Calu3 (cell line): Measurements from ENCODE around the gene MTERF4. TPM values are rescaled to one million over a fixed set of nuclear protein-coding genes. Genes with fewer than 3 reads are reported as not detected.

Experiments
- BruUV-seq: library from RNA; stranded (reverse); fragments of 400-500 nt; replicated peaks from 2 replicates; lab custom pipeline; 2021; lab: Mats Ljungman, UMichigan
- CTCF ChIA-PET: fragments of 300-600 bp; sonication (Branson Sonifier 250); formaldehyde crosslinking; loops from one replicate; lab custom pipeline; 2022; ENCODE audit warnings: antibody characterized with exemption; lab: Charles Lee
- DNase-seq: peaks from one replicate; pipeline ENCODE4 v3.0.0; 2022
- H3K27ac Mint-ChIP-seq: one replicate; pipeline ENCODE4 v1.8.0; 2022; ENCODE audit warnings: mixed read lengths; ENCODE audit not compliant: unreplicated experiment
- H3K27me3 Mint-ChIP-seq: one replicate; pipeline ENCODE4 v1.8.0; 2022; ENCODE audit warnings: mixed read lengths; ENCODE audit not compliant: unreplicated experiment
- H3K36me3 Mint-ChIP-seq: one replicate; pipeline ENCODE4 v1.8.0; 2022; ENCODE audit warnings: mild to moderate bottlenecking, moderate library complexity, mixed read lengths; ENCODE audit not compliant: insufficient read depth, unreplicated experiment
- H3K4me1 Mint-ChIP-seq: one replicate; pipeline ENCODE4 v1.8.0; 2022; ENCODE audit warnings: mild to moderate bottlenecking, low read depth, mixed read lengths; ENCODE audit not compliant: unreplicated experiment
- H3K4me3 Mint-ChIP-seq: one replicate; pipeline ENCODE4 v1.8.0; 2022; ENCODE audit warnings: mild to moderate bottlenecking, low read depth, moderate library complexity, mixed read lengths; ENCODE audit not compliant: unreplicated experiment
- H3K9me3 Mint-ChIP-seq: one replicate; pipeline ENCODE4 v1.8.0; 2022; ENCODE audit warnings: low read depth, mixed read lengths; ENCODE audit not compliant: unreplicated experiment
- intact Hi-C: fragments of 100-400 bp; cut with micrococcal nuclease; formaldehyde crosslinking; loops from one replicate; pipeline ENCODE4 v1.10.0; 2022; ENCODE audit not compliant: unreplicated experiment
- total RNA-seq: library from RNA; stranded (reverse); gene quantifications from 2 replicates; pipeline ENCODE4 v1.2.3, GENCODE V29; 2022
- TF ChIP-seq, protein P1 (sequence below): fragments of 200-600 bp; IDR thresholded peaks from one replicate; pipeline ENCODE4 v1.8.0; 2022; ENCODE audit warnings: antibody characterized with exemption; ENCODE audit not compliant: unreplicated experiment

The MTERF4 gene
- total RNA-seq, 1 experiment from 2014 or later = 33.6 TPM

DNA sequence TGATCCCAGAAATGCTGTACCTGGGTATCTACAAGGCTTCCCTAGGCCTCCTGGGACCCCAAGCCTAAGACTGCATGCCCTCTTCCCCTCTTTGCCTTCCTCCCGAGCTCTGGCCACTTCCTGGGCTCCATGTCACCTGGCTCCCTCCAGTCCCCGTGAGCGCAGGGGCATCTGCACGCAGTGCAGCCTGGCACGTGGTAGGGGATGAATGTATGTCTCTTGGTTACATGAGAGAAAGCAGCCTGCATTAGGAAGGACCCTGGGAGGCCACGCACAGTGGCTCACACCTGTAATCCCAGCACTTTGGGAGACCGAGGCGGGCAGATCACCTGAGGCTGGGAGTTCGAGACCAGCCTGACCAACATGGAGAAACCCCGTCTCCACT, 31.3 kb upstream of the MTERF4 start:
- Mint-ChIP-seq H3K27me3 (no peaks in the 10 kb centered on the region), H3K27ac (no peak overlapping the region), H3K4me1 (no peaks in the 10 kb centered on the region), H3K9me3 (no peaks in the 10 kb centered on the region), H3K36me3 (no peaks in the 10 kb centered on the region), H3K4me3 (no peak overlapping the region)
- DNase-seq = no peak
- CTCF ChIA-PET = no interaction called here
- TF ChIP-seq, protein P1, sequence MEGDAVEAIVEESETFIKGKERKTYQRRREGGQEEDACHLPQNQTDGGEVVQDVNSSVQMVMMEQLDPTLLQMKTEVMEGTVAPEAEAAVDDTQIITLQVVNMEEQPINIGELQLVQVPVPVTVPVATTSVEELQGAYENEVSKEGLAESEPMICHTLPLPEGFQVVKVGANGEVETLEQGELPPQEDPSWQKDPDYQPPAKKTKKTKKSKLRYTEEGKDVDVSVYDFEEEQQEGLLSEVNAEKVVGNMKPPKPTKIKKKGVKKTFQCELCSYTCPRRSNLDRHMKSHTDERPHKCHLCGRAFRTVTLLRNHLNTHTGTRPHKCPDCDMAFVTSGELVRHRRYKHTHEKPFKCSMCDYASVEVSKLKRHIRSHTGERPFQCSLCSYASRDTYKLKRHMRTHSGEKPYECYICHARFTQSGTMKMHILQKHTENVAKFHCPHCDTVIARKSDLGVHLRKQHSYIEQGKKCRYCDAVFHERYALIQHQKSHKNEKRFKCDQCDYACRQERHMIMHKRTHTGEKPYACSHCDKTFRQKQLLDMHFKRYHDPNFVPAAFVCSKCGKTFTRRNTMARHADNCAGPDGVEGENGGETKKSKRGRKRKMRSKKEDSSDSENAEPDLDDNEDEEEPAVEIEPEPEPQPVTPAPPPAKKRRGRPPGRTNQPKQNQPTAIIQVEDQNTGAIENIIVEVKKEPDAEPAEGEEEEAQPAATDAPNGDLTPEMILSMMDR = no peak
- BruUV-seq = no TSS peak
- intact Hi-C loops = no loop called here

DNA sequence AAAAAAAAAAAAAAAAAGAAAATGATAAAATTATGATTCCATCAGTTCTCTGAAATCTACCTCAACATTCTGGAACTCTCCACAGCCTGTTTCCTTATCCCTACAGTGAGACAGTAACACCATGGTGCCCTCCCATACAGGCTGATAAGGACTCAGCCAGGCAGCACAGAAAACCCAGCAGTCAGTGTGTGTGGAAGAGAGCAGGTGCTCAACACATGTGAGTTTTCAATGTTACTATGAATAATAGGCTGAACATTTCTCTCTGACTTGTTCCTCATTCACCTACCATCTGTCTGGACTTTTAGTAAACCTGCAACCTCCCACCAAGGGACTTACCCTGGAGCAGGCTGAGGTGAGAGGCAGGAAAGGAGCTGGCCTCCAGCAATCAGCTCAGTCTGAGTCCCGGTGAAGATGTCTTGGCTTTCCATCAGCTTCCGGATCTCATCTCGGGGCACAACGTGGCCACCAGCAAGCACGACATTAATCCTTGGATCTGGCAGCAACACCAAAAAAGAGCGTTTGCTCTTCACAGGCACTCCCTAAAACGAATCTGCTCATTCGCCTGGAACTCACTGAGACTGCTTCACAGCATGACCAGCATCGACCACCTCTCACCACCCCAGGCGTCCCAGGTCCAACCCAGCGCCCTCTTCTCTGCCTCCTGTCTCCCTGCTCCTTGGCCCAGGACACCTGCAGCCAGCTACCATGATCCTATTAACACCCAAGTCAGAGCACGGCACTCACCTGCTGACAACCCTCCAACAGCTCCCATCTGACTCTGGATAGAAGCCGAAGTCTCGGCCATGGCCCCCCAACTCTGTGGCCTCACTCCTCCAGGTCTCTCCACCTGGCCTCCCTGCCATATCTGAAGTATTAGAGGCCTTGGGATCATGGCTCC, 30.7 kb upstream of the MTERF4 start:
- intact Hi-C loops = no loop called here
- Mint-ChIP-seq H3K36me3 (peaks cover 4% of the 10 kb centered on the region), H3K9me3 (no peaks in the 10 kb centered on the region), H3K27me3 (no peaks in the 10 kb centered on the region), H3K4me1 (no peaks in the 10 kb centered on the region), H3K27ac (no peak overlapping the region), H3K4me3 (no peak overlapping the region)
- TF ChIP-seq, protein P1 = no peak
- CTCF ChIA-PET = no interaction called here
- DNase-seq = no peak
- BruUV-seq = no TSS peak

DNA sequence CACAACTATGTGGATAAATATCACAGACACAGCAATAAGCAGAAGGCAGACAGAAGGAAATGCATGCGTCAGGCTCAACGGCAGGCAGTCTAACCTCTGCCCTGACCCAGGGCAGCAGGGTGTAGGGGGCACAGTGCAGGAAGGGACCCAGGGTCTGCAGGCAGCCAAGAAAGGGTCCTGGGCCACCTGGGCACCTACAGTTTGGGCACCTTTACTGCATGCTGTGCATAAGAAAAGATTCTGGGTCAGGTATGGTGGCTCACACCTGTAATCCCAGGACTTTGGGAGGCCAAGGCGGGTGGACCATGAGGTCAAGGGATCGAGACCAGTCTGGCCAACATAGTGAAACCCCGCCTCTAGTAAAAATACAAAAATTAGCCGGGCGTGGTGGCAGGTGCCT, 29.4 kb upstream of the MTERF4 start:
- Mint-ChIP-seq H3K4me1 (no peaks in the 10 kb centered on the region), H3K27me3 (no peaks in the 10 kb centered on the region), H3K27ac (no peak overlapping the region), H3K9me3 (no peaks in the 10 kb centered on the region), H3K36me3 (peaks cover 5% of the 10 kb centered on the region), H3K4me3 (no peak overlapping the region)
- no peak for DNase-seq
- TF ChIP-seq, protein P1 = no peak
- BruUV-seq = no TSS peak
- intact Hi-C loops = no loop called here
- CTCF ChIA-PET = no interaction called here

DNA sequence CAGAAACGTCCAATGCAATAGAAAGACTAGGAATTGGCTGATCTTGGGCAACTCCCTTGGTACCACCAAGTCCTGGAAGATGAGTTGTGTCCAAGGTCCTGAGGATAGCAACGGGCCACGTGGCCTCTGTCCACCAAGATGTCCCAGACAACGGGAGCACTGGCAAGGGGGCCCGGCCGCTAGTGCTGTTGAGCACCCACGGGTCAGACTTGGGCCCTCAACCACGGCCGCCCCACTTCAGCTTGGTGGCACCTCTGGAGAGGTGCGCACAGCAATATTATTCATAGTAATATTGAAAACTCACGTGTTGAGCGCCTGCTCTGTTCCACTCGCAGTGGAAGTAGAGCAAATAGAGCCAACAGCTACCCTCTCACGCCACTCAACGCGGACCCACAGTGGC, 28.2 kb upstream of the MTERF4 start:
- H3K27me3 Mint-ChIP-seq = no peaks in the 10 kb centered on the region
- H3K9me3 Mint-ChIP-seq = no peaks in the 10 kb centered on the region
- no peak overlapping the region for H3K4me3 Mint-ChIP-seq
- H3K36me3 Mint-ChIP-seq = peaks cover 5% of the 10 kb centered on the region
- no peak for DNase-seq
- TF ChIP-seq, protein P1 = no peak
- BruUV-seq = no TSS peak
- intact Hi-C loops = no loop called here
- CTCF ChIA-PET = no interaction called here
- H3K4me1 Mint-ChIP-seq = no peaks in the 10 kb centered on the region
- no peak overlapping the region for H3K27ac Mint-ChIP-seq
